Measurements from ENCODE around the gene HDGFL3. TPM values are rescaled to one million over a fixed set of nuclear protein-coding genes. Genes with fewer than 3 reads are reported as not detected.

The HDGFL3 gene
- total and polyA plus RNA-seq, 2 donors (not counting 1 experiment from before 2014, with no cell fraction given) = 0.12 to 2.5 TPM

- no peak overlapping the region for H3K9ac ChIP-seq (ENCODE audit: low read length)
- Mint-ChIP-seq H3K4me3 (no peak overlapping the region), H3K27me3 (peaks cover 53% of the 10 kb centered on the region), H3K9me3 (ENCODE audit: insufficient read depth) (no peaks in the 10 kb centered on the region), H3K27ac (no peak overlapping the region), H3K4me1 (no peaks in the 10 kb centered on the region)
- intact Hi-C loops (cut with micrococcal nuclease) = no loop called here
- H3K4me1 ChIP-seq (ENCODE audit: control insufficient read depth in 2 of 2, insufficient read depth in 2 of 2, low read length in 2 of 2) = no peaks in the 10 kb centered on the region
- POLR2A ChIA-PET = no interaction called here
- WGBS (ENCODE audit: insufficient coverage) = 87% methylated on average over 6 of the region's 7 CpGs
- H3K27ac ChIP-seq (ENCODE audit: low read length in 2 of 2) = no peak overlapping the region
- peaks cover 0 to 23% (median 10%) of the 10 kb centered on the region in 4 experiments for H3K27me3 ChIP-seq (replicated peaks in 1 of 4; ENCODE audit: control extremely low read depth in 1 of 4, control insufficient read depth in 3 of 4, insufficient read depth in 4 of 4, low read length in 3 of 4)
- TF ChIP-seq CTCF (IDR thresholded peaks at IDR 0.05) (no peak), EZH2 (IDR thresholded peaks at IDR 0.05; ENCODE audit: borderline replicate concordance, insufficient read depth, low read depth, low read length, poor library complexity, severe bottlenecking) (no peak)
- peaks cover 2 to 9% (median 3%) of the 10 kb centered on the region in 3 donors for H3K9me3 ChIP-seq (ENCODE audit: control extremely low read depth in 1 of 3, control insufficient read depth in 2 of 3, insufficient read depth in 1 of 3, low read length in 2 of 3)
- no peaks in the 10 kb centered on the region for H3K36me3 ChIP-seq (replicated peaks in 1 of 2; ENCODE audit: control extremely low read depth in 1 of 2, control insufficient read depth in 1 of 2, extremely low read depth in 1 of 2, insufficient read depth in 2 of 2, low read length in 1 of 2)
- no peak for DNase-seq
- H2AFZ ChIP-seq (ENCODE audit: insufficient read depth, low read depth, low read length, poor library complexity, severe bottlenecking) = no peak overlapping the region
- no peak overlapping the region for H3K4me2 ChIP-seq (replicated peaks; ENCODE audit: low read depth, low read length, poor library complexity, severe bottlenecking)
- H4K20me1 ChIP-seq (ENCODE audit: control insufficient read depth, insufficient read depth, low read length, poor library complexity, severe bottlenecking) = no peaks in the 10 kb centered on the region
- H3K4me3 ChIP-seq (ENCODE audit: control extremely low read depth in 1 of 5, extremely low read depth in 1 of 5, insufficient read depth in 1 of 5, low read depth in 2 of 5, low read length in 4 of 5) = no peak overlapping the region
- H3K79me2 ChIP-seq (ENCODE audit: control insufficient read depth, insufficient read depth, low read length) = no peaks in the 10 kb centered on the region
- no peak for ATAC-seq (ENCODE audit: low read depth)
- CTCF ChIA-PET = no interaction called here
These were observed 128.9 kb downstream of the HDGFL3 start for GRCh38 chr15:83078712-83079111.

Other genes with a start within 250 kb of the HDGFL3 start
- 20.2 and 20.8 TPM in 2 replicates for gene RAMAC, start 221.6 kb downstream of the HDGFL3 start, total RNA-seq
- 7.7 and 10.2 TPM in 2 replicates for gene RAMAC, start 221.6 kb downstream of the HDGFL3 start, polyA plus RNA-seq
- 39.5 and 40.7 TPM in 2 replicates for gene C15orf40, start 196.2 kb downstream of the HDGFL3 start, total RNA-seq
- gene C15orf40, start 196.2 kb downstream of the HDGFL3 start, polyA plus RNA-seq = 19.7 and 24.0 TPM in 2 replicates
- gene BTBD1, start 140.6 kb downstream of the HDGFL3 start, total RNA-seq = 47.5 and 54.6 TPM in 2 replicates
- 20.7 and 27.2 TPM in 2 replicates for gene BTBD1, start 140.6 kb downstream of the HDGFL3 start, polyA plus RNA-seq
- 1.4 and 1.6 TPM in 2 replicates for gene TM6SF1, start 100.2 kb downstream of the HDGFL3 start, total RNA-seq
- gene TM6SF1, start 100.2 kb downstream of the HDGFL3 start, polyA plus RNA-seq = 1.1 and 1.3 TPM in 2 replicates
- gene BNC1, start 76.8 kb upstream of the HDGFL3 start, total RNA-seq = not detected in 2 replicates
- gene BNC1, start 76.8 kb upstream of the HDGFL3 start, polyA plus RNA-seq = not detected in 2 replicates
- not detected in 2 replicates for gene SH3GL3, start 239.5 kb upstream of the HDGFL3 start, total RNA-seq
- not detected in 2 replicates for gene SH3GL3, start 239.5 kb upstream of the HDGFL3 start, polyA plus RNA-seq